ENCODE data around the gene CHMP6.

The CHMP6 gene

DNA sequence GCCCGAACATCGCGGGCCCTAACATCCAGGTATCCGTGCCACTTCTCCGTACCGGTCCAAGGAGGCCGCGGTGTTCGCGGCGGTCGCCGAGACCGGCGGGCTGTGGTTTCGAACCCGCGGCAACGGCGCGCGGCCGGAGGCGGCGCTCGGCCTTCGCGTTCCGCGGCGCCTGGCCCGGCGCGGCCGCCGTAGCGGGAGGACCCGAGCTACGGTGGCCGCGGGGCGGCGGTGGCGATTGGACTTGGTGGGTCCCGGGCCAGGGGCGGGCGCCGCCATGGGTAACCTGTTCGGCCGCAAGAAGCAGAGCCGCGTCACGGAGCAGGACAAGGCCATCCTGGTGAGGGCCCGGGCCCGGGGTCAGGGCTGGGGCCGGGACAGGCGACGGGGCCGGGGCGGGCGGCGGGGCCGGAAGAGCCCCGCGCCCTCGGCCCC is at the start of gene CHMP6:
Gene CHMP6, plus strand, starts transcription at position 197 of the 432 bp plus-strand sequence. Its CDS starts 78 bp downstream, at position 275.
- DNase-seq (ENCODE audit: low spot score), result peak; percentile 75

DNA sequence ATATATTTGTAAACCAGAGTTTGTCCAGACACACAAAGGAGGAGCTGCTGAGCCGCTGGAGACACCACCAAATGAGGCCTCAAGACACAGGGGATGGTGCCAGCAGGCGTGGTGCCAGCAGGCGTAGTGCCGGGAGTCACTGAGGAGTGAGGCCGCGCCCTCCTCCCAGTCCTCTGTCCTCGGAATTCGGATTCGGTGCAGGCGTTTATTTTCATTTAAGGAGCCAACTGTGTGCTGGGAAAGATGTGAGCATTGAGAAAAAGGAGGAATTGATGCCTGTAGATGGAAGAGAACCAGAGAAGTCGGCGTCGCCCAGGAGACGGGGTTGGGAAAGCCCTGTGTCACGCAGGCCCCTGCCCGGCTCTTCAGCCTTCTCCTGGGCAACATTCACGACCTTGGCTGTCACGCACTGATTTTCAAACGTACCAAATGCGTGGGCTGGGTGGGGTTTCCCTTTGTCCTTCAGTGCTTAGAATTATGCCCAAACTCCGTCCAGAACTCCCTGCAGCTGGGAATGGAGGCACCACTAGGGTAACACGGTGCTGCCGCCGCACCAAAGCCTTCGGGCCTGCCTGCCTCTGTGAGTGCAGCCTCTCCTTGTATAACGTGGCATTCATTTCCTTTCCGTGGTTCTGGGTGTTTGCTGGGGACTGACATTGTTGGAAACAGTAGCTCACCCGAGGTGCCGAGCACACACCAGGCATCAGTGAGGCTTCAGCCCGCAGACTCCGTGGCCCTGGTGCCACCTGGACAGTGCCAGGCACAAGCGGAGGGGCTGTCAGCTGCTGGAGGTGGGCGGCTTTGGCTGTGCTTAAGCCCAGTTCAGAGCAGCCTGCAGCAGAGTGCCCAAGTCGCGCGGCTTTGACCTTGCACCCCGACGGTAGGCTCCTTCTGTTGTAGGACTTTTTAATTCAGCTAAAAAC is 49.0 kb upstream of the CHMP6 start:
- no peak for DNase-seq (ENCODE audit: low spot score)

DNA sequence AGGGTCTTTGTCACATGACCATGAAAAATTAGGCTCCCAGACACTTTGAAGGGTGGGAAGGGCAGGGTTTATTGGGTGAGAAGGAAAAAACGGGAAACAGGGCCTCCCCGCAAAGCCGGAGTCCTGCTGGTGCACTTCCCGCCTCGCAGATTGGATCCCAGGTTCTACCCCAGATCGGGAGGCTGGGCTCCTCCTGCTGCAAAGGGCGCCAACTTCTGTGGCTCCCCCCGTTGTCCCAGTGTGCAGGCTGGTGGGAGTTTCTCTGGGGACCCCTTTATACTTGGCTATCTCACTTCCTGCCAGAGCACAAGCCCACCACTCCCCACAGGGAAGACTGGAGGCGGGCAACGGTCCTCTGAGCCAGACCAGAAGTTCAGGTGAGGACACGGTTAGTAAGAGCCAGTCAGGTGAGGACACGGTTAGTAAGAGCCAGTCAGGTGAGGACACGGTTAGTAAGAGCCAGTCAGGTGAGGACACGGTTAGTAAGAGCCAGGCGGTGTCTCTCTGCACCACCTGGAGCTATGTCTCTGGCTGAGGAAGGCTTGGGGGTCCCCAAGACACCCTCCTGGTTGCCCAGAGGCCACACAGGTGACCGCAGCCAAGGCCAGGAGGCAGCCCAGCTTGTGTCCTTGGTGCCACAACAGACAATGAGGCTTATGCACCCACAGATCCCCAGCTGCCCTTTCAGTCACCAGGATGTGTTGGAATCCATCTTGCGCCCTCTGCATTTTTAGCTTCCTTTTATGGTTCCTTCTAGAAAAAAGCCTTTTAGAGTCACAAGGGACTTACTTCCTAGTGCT is 48.1 kb upstream of the CHMP6 start:
- no peak for DNase-seq (ENCODE audit: low spot score)

DNA sequence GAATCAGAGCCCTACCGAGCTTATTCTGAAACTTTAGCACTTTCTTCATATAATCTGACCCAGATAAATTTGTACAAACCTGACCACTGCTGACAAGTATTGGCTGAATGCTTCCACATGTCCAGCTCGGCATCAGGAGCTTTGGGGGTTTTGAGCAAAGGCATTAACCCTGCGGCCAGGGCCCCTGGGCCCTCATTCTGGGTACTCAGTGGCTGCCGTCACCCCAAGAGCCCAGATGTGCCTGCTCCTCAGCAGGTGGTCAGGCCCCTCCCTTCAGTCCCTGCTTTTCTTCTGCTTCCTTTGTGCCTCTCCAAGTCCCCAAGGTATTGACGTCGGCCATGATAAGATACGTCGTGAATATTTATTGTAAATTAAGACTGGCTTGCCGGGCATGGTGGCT is 47.3 kb upstream of the CHMP6 start:
- no peak for DNase-seq (ENCODE audit: low spot score)

DNA sequence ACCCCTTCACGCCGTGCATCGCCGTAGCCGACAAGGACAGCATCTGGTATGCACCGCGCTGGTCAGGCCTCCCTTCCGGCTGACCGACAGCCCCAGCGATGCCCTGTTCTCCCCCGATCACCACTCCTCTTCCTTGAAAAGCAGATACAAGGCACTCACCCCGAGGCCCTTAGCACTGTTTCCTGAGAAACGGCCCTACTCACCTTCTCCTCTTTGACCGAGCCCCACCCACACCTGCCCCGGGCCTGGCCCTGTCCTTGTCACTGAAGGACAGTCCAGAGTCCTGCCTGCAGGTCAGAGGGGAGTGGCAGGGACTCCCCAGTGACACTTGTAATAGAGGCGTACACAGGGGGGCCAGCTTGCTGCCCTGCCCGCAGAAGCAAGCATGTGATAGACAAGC is 45.9 kb upstream of the CHMP6 start:
- no peak for DNase-seq (ENCODE audit: low spot score)

DNA sequence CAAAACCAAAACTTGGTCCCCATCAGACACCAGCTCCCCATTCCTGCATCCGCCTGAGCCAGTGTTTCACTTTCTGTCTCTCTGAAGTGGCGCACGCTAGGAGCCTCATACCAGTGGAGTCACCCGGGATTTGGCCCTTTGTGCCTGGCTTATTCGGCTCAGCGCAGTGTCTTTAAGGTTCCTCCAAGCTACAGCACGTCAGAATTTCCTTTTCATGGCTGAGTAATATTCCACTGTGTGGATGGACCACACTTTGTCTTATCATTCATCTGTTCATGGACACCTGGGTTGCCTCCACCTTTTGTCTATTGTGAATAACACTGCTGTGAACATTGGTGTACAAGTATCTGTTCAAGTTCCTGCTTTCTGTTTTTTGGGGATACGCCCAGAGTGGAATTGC is 45.2 kb upstream of the CHMP6 start:
- DNase-seq (ENCODE audit: low spot score), result no peak

DNA sequence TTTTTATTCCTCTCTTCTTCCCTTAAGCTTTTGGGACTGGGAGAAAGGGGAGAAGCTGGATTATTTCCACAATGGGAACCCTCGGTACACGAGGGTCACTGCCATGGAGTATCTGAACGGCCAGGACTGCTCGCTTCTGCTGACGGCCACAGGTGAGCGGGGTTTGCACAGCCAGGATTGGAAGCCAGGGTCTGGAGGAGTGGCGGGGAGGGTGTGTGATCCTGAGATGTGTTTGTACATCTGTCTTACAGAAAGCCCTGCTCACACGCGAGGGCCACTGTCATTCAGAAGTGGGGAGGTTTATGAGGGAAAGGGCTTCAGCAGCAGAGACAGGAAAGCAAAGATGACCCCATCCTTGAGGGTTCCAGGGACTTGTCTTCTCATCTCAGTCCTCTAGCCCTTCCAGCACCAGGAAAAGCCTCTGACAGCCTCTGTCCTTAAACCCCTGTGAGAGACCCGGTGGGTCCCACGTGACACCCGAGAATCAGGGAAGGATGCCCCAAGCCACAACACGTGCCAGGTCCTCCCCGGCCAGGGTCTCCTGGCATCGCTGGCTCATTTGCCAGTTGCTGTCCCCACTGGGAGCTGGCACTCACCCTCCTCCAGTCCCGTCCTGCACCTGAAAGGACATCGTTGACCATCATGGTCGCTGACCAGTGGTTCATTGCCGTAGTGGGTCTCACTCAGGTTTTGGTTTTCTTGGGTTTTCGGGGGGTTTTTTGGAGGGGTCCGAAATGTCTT is 44.3 kb upstream of the CHMP6 start:
- DNase-seq (ENCODE audit: low spot score), result no peak

DNA sequence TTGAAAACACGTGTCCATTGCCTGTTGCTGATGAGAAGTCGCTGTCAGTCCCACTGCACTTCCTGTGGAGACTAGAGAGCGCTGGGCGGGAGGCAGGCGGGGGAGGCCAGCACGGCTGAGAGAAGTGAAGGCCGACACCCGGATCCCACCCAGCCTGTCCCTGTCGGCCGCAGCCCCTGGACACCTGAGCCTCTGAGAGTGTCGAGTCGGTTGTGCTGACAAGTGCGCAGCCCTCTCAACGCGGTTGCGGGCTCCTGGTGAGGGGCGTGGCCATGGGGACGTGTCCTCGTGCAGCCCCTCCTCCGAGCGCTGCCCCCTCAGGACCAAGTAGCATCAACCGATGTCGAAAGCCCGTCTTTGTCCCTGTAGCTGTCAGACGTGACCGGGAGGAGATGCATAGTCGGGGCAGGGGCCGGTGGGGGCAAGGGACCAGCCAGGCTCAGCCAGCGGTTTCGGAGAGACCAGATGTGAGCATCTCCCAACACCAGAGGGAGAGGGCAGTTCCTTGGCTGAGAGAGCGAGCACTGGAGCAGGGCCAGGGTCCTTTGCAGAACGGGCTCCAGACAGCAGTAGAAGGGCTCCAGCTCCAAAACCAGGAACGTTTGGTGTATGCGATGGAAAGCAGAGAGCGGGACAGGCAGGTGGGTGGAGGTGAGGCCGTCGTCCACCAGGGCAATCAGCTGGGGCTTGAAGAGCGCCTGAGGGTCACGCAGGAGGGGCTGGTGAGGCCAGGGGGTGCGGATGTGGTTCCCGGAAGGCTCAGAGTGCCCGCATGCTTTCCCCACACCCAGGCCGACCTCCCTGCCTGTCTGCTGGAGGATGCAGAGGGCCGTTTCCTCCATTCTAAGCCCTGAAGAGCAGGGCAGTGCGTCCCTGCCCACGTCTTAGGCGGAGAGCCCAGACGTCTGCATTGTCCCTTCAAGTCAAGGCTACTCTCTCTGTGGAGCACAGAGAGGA is 43.3 kb upstream of the CHMP6 start:
- DNase-seq (ENCODE audit: low spot score), result no peak

DNA sequence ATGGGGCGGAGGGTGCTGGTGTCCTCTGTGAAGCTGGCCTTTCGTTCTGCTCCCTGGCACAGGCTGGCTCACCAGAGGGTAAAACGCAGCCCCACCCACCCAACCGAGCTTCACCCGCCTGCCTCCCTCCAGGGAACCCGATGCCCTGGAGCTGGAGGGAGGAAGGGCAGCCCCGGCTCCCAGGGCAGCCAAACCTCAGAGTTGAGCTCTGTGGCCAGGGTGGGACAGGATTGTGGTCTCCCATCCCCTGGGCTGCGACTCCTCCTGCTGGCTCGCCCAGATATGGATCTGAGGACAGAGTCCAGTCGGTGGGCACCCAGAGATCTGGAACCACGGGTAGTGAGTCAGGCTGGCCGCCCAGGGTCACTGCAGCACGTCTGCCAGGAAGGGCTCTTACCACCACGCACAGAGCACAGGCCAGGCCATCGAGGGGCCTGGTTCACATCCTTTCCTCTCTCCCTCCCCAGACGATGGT is 42.6 kb upstream of the CHMP6 start:
- DNase-seq (ENCODE audit: low spot score), result no peak

DNA sequence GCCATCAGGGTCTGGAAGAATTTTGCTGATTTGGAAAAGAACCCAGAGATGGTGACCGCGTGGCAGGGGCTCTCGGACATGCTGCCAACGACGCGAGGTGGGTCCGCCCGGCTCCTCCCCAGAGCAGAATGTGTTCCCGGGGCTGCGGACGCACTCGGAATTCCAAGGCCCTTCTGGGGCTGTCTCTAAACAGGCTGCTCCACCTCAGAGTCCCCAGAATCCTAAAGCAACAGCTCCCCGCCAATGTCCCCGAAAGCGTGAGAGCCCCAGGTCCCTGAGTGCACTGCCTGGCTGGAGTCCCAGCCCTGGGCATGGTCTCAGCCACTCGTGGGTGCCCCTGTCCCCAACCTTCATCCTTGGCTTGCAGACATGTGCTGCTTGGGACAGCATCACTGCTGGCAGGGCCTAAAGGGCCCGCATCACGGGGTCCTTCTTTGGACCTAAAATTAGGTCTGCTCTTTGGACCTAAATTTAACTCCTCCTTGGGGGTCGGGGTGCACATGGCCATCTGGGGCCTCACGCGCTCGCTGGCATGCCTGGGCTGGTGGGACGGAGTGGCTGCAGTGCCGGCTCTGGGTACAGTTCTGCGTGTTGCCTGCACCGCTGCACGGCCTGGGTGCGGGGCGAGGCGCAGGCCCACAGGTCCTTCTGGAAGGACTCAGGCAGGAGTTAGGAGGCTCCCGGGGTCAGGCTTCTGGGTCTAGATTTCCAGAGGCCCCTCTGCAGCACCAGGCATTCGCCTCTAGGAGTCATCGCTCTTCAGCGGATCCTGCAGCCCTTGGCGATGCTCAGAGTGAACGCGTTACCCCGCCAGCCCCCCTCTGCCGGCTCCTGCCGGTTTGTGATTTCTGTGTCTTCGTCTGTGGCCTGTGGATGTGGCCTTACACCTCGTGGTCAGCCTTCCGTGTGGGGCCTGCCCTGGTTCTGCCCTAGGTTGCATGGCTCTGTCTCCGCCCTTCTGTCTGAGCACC is 41.9 kb upstream of the CHMP6 start:
- no peak for DNase-seq (ENCODE audit: low spot score)

DNA sequence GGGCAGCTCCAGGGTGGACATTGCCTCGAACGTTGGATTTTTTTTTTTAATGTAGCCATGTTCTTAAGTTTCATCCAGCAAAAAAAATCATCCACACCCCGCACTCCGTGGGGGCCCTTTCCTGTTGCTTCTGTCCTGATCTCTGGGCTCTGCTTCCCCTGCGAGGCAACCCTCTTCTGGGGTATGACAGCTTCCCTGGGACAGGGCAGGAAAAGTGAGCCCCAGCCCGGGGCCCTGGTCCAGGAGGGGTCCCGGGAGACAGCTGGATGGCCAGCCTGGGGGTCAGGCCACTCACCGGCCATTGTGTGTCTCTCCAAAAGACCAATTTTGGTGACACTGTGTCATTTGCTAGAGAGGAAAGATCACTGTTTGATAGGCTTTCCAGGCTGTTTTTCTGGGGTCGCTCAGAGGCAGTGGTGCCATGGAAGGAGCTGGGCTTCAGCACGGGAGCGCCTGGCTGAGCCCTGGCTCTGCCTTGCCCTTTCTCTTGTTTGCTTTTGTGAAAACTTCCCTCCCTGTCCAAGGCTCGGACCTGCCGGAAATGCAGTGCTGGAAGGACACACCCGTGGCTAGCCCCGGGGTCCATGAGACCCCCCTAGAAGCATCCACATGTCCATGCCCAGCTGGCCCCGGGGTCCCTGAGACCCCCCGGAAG is 41.0 kb upstream of the CHMP6 start:
- DNase-seq (ENCODE audit: low spot score), result no peak

DNA sequence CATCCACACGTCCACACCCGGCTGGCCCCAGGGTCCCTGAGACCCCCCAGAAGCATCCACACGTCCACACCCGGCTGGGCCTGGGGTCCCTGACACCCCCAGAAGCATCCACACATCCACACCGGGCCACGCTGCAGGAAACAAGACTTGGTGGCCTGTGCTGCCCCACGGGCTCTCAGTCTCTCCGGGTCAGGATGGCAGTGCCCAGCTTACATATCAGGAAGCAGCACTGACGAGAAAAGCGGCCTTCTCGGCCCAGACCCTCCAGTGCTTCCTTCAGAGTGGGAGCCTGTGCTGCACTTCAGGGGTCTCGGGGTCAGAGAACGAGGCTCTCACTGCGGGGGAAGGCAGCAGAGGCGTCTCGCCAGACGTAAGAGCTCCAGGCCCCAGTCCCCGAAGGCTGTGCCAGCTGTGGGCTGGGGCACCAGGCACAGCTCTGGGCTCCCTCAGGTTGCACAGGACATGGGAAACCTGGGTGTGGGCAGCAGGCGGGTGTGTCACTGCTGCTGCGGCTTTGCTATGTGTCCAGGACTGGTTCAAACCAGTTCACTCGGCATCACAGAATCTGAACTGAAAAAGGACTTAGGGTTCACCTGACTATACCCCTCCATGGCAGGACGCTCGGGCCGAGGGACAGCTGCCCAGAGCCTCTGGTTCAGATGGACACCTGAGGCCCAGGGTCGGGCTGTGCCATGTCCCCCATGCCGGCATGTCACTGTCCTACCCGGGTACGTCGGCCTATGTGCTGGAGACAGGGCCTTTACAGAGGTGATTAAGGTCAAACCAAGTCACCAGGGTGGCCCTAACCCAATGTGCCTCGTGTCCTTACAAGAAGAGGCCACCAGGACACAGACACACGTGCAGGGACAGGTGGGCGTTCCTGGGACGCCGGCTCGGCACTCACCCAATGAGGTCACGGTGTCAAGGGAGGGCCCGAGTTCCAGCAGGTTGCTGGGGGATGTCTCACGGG is 40.2 kb upstream of the CHMP6 start:
- DNase-seq (ENCODE audit: low spot score), result no peak

DNA sequence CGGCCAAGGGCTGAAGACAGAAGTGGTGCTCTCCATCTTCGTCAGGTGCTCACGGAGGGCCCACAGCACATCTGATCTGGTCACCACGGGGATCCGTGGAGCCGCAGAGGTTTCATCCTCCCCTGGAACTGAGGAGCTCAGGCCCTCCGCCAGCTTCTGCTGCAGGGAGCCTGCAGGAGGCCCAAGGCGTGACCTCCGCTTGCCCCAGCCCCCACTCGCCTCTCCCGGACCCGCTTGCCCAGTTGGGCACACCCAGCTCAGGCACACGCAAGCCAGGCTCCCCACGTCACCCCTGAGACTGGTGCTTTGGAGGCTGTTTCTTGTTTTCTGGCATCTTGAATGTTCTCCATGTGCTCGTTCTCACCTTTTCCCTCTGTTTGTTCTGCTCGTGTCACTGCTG is 39.4 kb upstream of the CHMP6 start:
- DNase-seq (ENCODE audit: low spot score), result no peak

DNA sequence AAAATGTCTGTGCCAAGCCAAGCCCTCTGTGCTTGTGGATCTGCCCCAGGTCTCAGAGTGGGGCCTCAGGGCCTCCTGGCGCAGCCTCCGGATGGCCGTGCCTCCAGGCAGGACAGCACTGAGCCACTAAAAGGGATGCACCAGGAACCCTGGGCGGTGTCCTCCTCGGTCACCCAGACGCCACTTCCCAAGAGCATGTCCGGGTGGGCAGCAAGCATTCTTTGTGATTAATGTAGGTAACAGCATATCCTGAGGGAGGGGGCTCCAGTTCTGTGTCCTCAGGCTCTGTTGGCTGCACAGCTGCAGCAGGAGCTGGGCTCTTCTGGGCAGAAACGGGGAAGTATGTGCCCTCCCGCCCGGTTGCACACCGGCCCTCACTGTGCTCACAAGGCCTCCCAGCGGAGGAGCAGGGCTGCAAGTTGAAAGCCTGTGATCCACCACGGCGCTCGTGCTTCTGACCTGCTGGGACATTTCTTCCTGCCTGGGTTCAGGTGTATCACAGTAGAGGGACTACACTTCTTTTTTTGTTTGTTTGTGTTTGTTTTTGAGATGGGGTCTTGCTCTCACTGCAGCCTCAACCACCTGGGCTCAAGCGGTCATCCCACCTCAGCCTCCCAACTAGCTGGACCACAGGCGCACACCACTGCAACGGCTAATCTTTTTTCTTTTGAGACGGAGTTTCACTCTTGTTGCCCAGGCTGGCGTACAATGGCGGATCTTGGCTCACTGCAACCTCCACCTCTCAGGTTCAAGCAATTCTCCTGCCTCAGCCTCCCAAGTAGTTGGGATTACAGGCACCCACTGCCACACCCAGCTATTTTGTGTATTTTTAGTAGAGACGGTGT is 37.9 kb upstream of the CHMP6 start:
- DNase-seq (ENCODE audit: low spot score), result no peak

DNA sequence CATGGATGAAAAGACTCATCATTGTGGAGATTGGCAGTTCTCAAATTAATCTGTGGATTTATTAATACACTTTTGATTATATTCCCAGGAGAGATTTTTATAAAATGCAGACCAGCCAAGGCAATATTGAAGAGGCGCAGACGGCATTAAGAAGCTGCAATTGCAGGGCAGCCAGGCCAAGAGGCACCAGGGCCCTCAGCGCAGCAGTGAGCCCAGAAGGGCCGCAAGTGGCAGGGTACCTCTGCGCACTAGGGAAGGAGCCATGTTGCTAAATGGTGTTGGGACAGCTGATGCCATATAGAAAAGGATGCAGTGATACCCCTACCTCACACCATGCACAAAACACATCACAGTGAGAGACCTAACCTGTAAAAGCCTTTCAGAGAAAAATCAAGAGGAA is 36.6 kb upstream of the CHMP6 start:
- DNase-seq (ENCODE audit: low spot score), result no peak

DNA sequence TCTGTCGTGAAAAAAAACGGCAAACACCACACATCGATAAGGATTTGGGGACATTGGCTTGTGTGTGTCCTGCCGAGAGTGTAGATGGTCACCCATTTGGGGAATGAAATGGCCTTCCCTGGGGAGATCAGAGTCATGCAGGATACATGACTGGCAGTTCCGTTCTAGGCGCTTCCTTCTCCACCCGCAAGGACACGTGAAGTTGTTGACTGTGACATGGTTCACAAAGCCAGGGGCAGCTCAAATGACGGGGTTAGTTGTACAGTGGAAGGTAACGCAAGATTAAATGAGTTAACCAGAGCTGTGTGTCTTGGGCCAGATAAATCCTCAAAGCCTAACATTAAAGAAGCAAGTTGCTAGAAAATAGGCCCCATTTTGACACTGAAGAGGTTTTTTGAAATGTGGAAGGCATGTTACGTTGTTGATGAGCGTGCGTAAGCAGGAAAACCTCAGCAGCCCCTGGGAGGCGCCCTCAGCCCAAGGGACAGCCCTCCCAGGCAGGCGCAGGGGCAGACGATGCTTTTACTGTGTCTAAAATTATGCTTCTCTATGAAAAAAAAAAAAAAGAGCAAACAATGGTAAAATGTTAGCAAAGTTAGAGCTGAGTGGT is 35.9 kb upstream of the CHMP6 start:
- DNase-seq (ENCODE audit: low spot score), result no peak
